Transverse colon (tissue), 4 donors: ENCODE data around the gene ANKMY2. TPM values are rescaled to one million over a fixed set of nuclear protein-coding genes. Genes with fewer than 3 reads are reported as not detected.

ENCODE experiments used
- DNase-seq: peaks from one replicate; pipeline ENCODE4 v3.0.0-alpha.2; 2019
- H3K27ac ChIP-seq, 4 donors: fragments of 200-600 bp; sonication (generic); 2 replicates each; pipeline ENCODE4 v1.5.1; 2016 to 2018; ENCODE audit warnings: inconsistent platforms in 4 of 4
- H3K27me3 ChIP-seq: fragments of 200-600 bp; sonication (generic); 2 replicates; pipeline ENCODE4 v1.5.1; 2017; ENCODE audit warnings: inconsistent platforms
- H3K36me3 ChIP-seq, 4 donors: fragments of 200-600 bp; sonication (generic); 2 replicates each; pipeline ENCODE4 v1.5.1; 2017 to 2019; ENCODE audit warnings: inconsistent platforms in 4 of 4
- H3K4me1 ChIP-seq, 4 donors: fragments of 200-600 bp; sonication (generic); 2 replicates each; pipeline ENCODE4 v1.5.1; 2017 to 2020; ENCODE audit warnings: inconsistent platforms in 4 of 4
- H3K4me3 ChIP-seq, 4 donors: fragments of 200-600 bp; sonication (generic); 1 replicate in 1 of 4; 2 replicates in 3 of 4; pipeline versions ENCODE4 v1.5.1 to v1.6.1; 2017 to 2019; ENCODE audit warnings: inconsistent platforms in 4 of 4
- H3K9me3 ChIP-seq, 2 donors: fragments of 200-600 bp; sonication (generic); 2 replicates each; pipeline ENCODE4 v1.5.1; 2017 to 2019; ENCODE audit warnings: inconsistent platforms in 2 of 2
- CTCF ChIP-seq, 5 experiments: fragments of 200-600 bp in 3 of 5; fragments of 450-650 bp in 2 of 5; sonication (generic) in 3 of 5; IDR thresholded peaks; 1 replicate in 2 of 5; 2 replicates in 3 of 5; pipeline ENCODE4 v1.5.1; 2016 to 2017; ENCODE audit warnings: antibody characterized with exemption in 5 of 5, inconsistent platforms in 3 of 5, mild to moderate bottlenecking in 2 of 5, moderate library complexity in 1 of 5
- EP300 ChIP-seq: sonication (generic); formaldehyde crosslinking; IDR thresholded peaks from one replicate; pipeline ENCODE4 v1.6.1; 2017; ENCODE audit warnings: antibody characterized with exemption, low read depth
- POLR2A ChIP-seq: fragments of 450-650 bp; IDR thresholded peaks from one replicate; pipeline ENCODE4 v1.6.1; 2016; ENCODE audit warnings: antibody characterized with exemption, mild to moderate bottlenecking, moderate library complexity
- POLR2AphosphoS5 ChIP-seq, 3 donors: sonication (generic); formaldehyde crosslinking; IDR thresholded peaks; one replicate each; pipeline ENCODE4 v1.6.1; 2016; ENCODE audit warnings: antibody characterized with exemption in 3 of 3
- WGBS, 2 donors: methylation state at CpG; one replicate each; pipeline ENCODE4 v1.1.5; 2018; ENCODE audit warnings: low coverage in 1 of 2; 5-methylcytosine and 5-hydroxymethylcytosine counted together
- in situ Hi-C, 4 donors: fragments of 200-750 bp; cut with MboI; loops; one replicate each; pipeline versions ENCODE4 v1.15.0 to v1.15.1; 2017; ENCODE audit warnings: low sequenced_read_pairs in 3 of 4, low pct_ligation_motif_present in 1 of 4, low pct_unique_long_range_greater_than_20kb in 1 of 4
- intact Hi-C: fragments of 100-400 bp; cut with DNase I; formaldehyde crosslinking; loops from one replicate; pipeline ENCODE4 v1.15.1; 2023; ENCODE audit warnings: low total_unique reads
- total RNA-seq, 4 donors: library from RNA; depleted of rRNA; stranded (reverse); fragments of >200 nt; gene quantifications; one replicate each; pipeline ENCODE4 v1.1.0, GENCODE V29; 2016

The ANKMY2 gene
- total RNA-seq, 4 donors from 2014 or later: 0.75 to 22.5 (median 12.0) TPM

- WGBS, 2 donors: 77% methylated on average over 3 to 12 of the region's 12 CpGs
- in situ Hi-C loops (loop anchor here in 1 of 4 donors (25.0 kb wide), 1 partner anchor 234 kb away; no protein-coding TSS in a partner anchor), intact Hi-C loops (no loop called here)
- H3K27ac ChIP-seq: peak overlapping the region in 1 of 4 donors; percentile 13
- no peaks in the 10 kb centered on the region for H3K27me3 ChIP-seq
- no peaks in the 10 kb centered on the region for H3K4me1 ChIP-seq
- H3K4me3 ChIP-seq: no peak overlapping the region
- peaks cover 0 to 26% (median 10%) of the 10 kb centered on the region in 4 donors for H3K36me3 ChIP-seq
- DNase-seq: no peak
- H3K9me3 ChIP-seq: no peaks in the 10 kb centered on the region
- TF ChIP-seq POLR2A: no peak
- no peak for TF ChIP-seq CTCF (IDR thresholded peaks at IDR 0.05)
- no peak for TF ChIP-seq EP300
- TF ChIP-seq POLR2AphosphoS5 (IDR thresholded peaks at IDR 0.05): no peak
Observed at GRCh38 chr7:16677978-16678494, 32.5 kb upstream of the ANKMY2 start.

- no peak overlapping the region for H3K27ac ChIP-seq
- TF ChIP-seq EP300: no peak
- no peak for TF ChIP-seq POLR2AphosphoS5 (IDR thresholded peaks at IDR 0.05)
- no peak for TF ChIP-seq POLR2A
- TF ChIP-seq CTCF (IDR thresholded peaks at IDR 0.05): no peak
- H3K4me3 ChIP-seq: no peak overlapping the region
- intact Hi-C loops (no loop called here), in situ Hi-C loops (loop anchor here in 1 of 4 donors (25.0 kb wide), 1 partner anchor 237 kb away; no protein-coding TSS in a partner anchor)
- no peaks in the 10 kb centered on the region for H3K27me3 ChIP-seq
- no peaks in the 10 kb centered on the region for H3K4me1 ChIP-seq
- no peaks in the 10 kb centered on the region for H3K9me3 ChIP-seq
- DNase-seq: no peak
- WGBS, 2 donors: 96 to 97% methylated on average over 3 of the region's 3 CpGs
- H3K36me3 ChIP-seq: peaks cover 0 to 7% (median 0%) of the 10 kb centered on the region in 4 donors
Observed at GRCh38 chr7:16675277-16675676, 29.7 kb upstream of the ANKMY2 start.

- in situ Hi-C loops: no loop called here
- 83 to 94% methylated on average over 3 of the region's 3 CpGs for WGBS, 2 donors
- Histone ChIP-seq H3K27me3 (no peaks in the 10 kb centered on the region), H3K27ac (no peak overlapping the region), H3K4me1 (no peaks in the 10 kb centered on the region), H3K4me3 (no peak overlapping the region), H3K36me3 (no peaks in the 10 kb centered on the region), H3K9me3 (no peaks in the 10 kb centered on the region)
- TF ChIP-seq POLR2A: no peak
- no peak for TF ChIP-seq CTCF (IDR thresholded peaks at IDR 0.05)
- TF ChIP-seq POLR2AphosphoS5 (IDR thresholded peaks at IDR 0.05): no peak
- TF ChIP-seq EP300: no peak
- intact Hi-C loops: no loop called here
- no peak for DNase-seq
Observed at GRCh38 chr7:16671811-16672210, 26.3 kb upstream of the ANKMY2 start.

GRCh38 chr7:16670731-16671344, 25.3 kb upstream of the ANKMY2 start:
- WGBS, 2 donors: 96 to 100% methylated on average over 4 of the region's 4 CpGs
- no peak for DNase-seq
- intact Hi-C loops (no loop called here), in situ Hi-C loops (no loop called here)
- Histone ChIP-seq H3K36me3 (no peaks in the 10 kb centered on the region), H3K27ac (no peak overlapping the region), H3K4me1 (no peaks in the 10 kb centered on the region), H3K4me3 (no peak overlapping the region), H3K27me3 (no peaks in the 10 kb centered on the region), H3K9me3 (no peaks in the 10 kb centered on the region)
- TF ChIP-seq EP300: no peak
- TF ChIP-seq CTCF (IDR thresholded peaks at IDR 0.05): no peak
- no peak for TF ChIP-seq POLR2A
- no peak for TF ChIP-seq POLR2AphosphoS5 (IDR thresholded peaks at IDR 0.05)
